OCI-M2 (cell line): Measurements from ENCODE around the gene SLC6A14.

Experiments used
- DNase-seq: peaks from one replicate; lab custom pipeline; 2025; ENCODE audit not compliant: unreplicated experiment; lab: John Stamatoyannopoulos, UW

The SLC6A14 gene

GRCh38 chrX:116436358-116436816 is at the start of gene SLC6A14:
SLC6A14 (plus strand) TSS chrX:116436606; CDS start chrX:116436710, 104 bp downstream.
- DNase-seq, result no peak

GRCh38 chrX:116395752-116396151 is 40.7 kb upstream of the SLC6A14 start:
- DNase-seq, result no peak

GRCh38 chrX:116399681-116400080 is 36.7 kb upstream of the SLC6A14 start:
- DNase-seq, result no peak

- no peak for DNase-seq
Measured at GRCh38 chrX:116409219-116409618, 27.2 kb upstream of the SLC6A14 start.

- DNase-seq, result no peak
Measured at GRCh38 chrX:116413273-116413672, 23.1 kb upstream of the SLC6A14 start.

- DNase-seq, result no peak
Measured at GRCh38 chrX:116417214-116417613, 19.2 kb upstream of the SLC6A14 start.

- DNase-seq, result no peak
Measured at GRCh38 chrX:116417968-116418367, 18.4 kb upstream of the SLC6A14 start.

- DNase-seq, result no peak
Measured at GRCh38 chrX:116427978-116428377, 8.4 kb upstream of the SLC6A14 start.

- no peak for DNase-seq
Measured at GRCh38 chrX:116435597-116435996, 809 bp upstream of the SLC6A14 start.

- no peak for DNase-seq
Measured at GRCh38 chrX:116449156-116449555, 12.8 kb downstream of the SLC6A14 start.

GRCh38 chrX:116462822-116463221 is 26.4 kb downstream of the SLC6A14 start, which contains the start of gene CT83:
CT83 (minus strand) TSS chrX:116462976; CDS start chrX:116462856, 120 bp downstream.
- DNase-seq, result no peak

- no peak for DNase-seq
Measured at GRCh38 chrX:116480059-116480458, 43.7 kb downstream of the SLC6A14 start.

GRCh38 chrX:116490104-116490503 is 53.7 kb downstream of the SLC6A14 start:
- no peak for DNase-seq

GRCh38 chrX:116493271-116493670 is 56.9 kb downstream of the SLC6A14 start:
- DNase-seq, result no peak

GRCh38 chrX:116499780-116500179 is 63.4 kb downstream of the SLC6A14 start:
- DNase-seq, result no peak
